Loucy (cell line): ENCODE measurements around the gene BNC1.

Source experiments
- EZH2phosphoT487 ChIP-seq: fragments of 200-600 bp; IDR thresholded peaks from 2 replicates; pipeline ENCODE4 v1.6.1; 2018; ENCODE audit warnings: antibody characterized with exemption, mild to moderate bottlenecking, moderate library complexity, borderline replicate concordance
- TF ChIP-seq, protein P1 (sequence below): fragments of 200-600 bp; sonication (generic); conservative IDR thresholded peaks from 2 replicates; pipeline ENCODE4 v1.5.1; 2014; ENCODE audit warnings: mild to moderate bottlenecking, antibody characterized with exemption, low read length

DNA sequence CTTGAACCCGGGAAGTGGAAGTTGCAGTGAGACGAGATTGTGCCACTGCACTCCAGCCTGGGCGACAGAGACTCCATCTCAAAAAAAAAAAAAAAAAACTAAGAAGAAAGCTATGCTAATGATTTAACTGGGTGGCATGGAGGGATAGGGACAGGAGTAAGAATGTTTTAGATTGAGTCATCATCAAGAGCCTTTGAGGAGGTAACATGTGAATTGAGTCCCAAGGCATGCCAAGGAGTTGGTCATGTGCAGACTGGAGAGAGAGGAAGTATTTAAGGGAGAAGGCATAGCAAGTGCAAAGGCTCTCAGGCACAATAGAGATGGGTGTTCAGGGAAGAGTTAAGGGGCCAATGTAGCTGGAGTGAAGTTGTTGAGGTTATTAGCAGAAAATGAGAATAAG is 9.1 kb downstream of the BNC1 start:
- TF ChIP-seq, protein P1, sequence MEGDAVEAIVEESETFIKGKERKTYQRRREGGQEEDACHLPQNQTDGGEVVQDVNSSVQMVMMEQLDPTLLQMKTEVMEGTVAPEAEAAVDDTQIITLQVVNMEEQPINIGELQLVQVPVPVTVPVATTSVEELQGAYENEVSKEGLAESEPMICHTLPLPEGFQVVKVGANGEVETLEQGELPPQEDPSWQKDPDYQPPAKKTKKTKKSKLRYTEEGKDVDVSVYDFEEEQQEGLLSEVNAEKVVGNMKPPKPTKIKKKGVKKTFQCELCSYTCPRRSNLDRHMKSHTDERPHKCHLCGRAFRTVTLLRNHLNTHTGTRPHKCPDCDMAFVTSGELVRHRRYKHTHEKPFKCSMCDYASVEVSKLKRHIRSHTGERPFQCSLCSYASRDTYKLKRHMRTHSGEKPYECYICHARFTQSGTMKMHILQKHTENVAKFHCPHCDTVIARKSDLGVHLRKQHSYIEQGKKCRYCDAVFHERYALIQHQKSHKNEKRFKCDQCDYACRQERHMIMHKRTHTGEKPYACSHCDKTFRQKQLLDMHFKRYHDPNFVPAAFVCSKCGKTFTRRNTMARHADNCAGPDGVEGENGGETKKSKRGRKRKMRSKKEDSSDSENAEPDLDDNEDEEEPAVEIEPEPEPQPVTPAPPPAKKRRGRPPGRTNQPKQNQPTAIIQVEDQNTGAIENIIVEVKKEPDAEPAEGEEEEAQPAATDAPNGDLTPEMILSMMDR = no peak
- TF ChIP-seq EZH2phosphoT487 = no peak
